ENCODE data around the gene C11orf98. TPM values are rescaled to one million over a fixed set of nuclear protein-coding genes. Genes with fewer than 3 reads are reported as not detected.

The C11orf98 gene
- total RNA-seq, 1 experiment from 2014 or later: 139 TPM

DNA sequence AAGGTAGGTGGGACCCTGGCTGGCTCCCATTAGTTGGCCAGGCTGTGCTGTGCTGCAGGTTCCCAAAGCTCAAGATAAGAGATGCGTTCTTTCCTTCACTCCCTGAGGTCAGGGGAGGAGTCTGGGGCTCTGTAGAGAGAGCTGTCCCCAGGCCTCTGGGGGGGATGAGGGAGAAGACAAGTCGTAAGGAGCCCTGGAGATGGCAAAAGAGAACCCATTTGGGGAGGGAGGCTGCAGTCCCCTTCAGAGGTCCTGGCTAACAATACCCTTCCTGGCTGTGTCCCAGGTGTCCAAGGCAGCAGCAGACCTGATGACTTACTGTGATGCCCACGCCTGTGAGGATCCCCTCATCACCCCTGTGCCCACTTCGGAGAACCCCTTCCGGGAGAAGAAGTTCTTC lies 43.4 kb upstream of the C11orf98 start:
- Histone ChIP-seq H3K79me1 (ENCODE audit: insufficient read depth, low read depth, low read length, poor library complexity, severe bottlenecking) (no peaks in the 10 kb centered on the region), H3K4me1 (ENCODE audit: insufficient read depth, low read length) (peaks cover 2% of the 10 kb centered on the region; the same call in 1 of the 2 replicates), H3K23me2 (ENCODE audit: insufficient read length, low read depth, low read length, poor library complexity, severe bottlenecking) (peaks cover 28% of the 10 kb centered on the region), H3K4me2 (ENCODE audit: insufficient read depth, insufficient read length, low read length) (peak overlapping the region; percentile 99), H2AFZ (ENCODE audit: low read length) (no peak overlapping the region), H3K27me3 (ENCODE audit: insufficient read depth, low read length) (no peaks in the 10 kb centered on the region), H2BK5ac (ENCODE audit: insufficient read length, low read length) (no peak overlapping the region), H3K18ac (ENCODE audit: insufficient read length, low read depth, low read length) (no peak overlapping the region), H3K23ac (ENCODE audit: insufficient read length, low read depth, low read length) (no peak overlapping the region), H2AK5ac (ENCODE audit: insufficient read length, low read length) (peak overlapping the region; percentile 26), H4K5ac (ENCODE audit: insufficient read length, low read depth, low read length) (no peak overlapping the region), H2BK20ac (ENCODE audit: low read depth, low read length, poor library complexity, severe bottlenecking) (no peak overlapping the region), H3K79me2 (ENCODE audit: insufficient read depth, low read length) (no peaks in the 10 kb centered on the region; the same call in 1 of the 2 replicates), H2BK15ac (ENCODE audit: low read depth, low read length) (no peak overlapping the region), H3K14ac (ENCODE audit: insufficient read depth, low read length) (no peak overlapping the region), H3K56ac (ENCODE audit: insufficient read length, low read depth, low read length) (no peak overlapping the region), H3K9ac (ENCODE audit: extremely low read depth, insufficient read length, low read length) (no peak overlapping the region), H2BK12ac (ENCODE audit: insufficient read length, low read depth, low read length) (no peak overlapping the region), H3K4ac (ENCODE audit: low read depth, low read length) (no peak overlapping the region), H3T11ph (ENCODE audit: low read length) (no peak overlapping the region), H4K8ac (replicated peaks; ENCODE audit: insufficient read length, low read depth, low read length) (no peak overlapping the region), H4K91ac (ENCODE audit: insufficient read length, low read depth, low read length) (no peak overlapping the region), H3K27ac (ENCODE audit: insufficient read length, low read depth, low read length) (peak overlapping the region; percentile 92), H4K20me1 (ENCODE audit: control insufficient read depth, insufficient read depth, insufficient read length) (no peaks in the 10 kb centered on the region), H2BK120ac (ENCODE audit: low read depth, low read length, poor library complexity, severe bottlenecking) (no peak overlapping the region), H3K9me3 (ENCODE audit: control insufficient read depth, low read depth, low read length) (no peaks in the 10 kb centered on the region)
- H3K27me3 Mint-ChIP-seq (ENCODE audit: low read depth): no peaks in the 10 kb centered on the region
- TF ChIP-seq, protein P1, sequence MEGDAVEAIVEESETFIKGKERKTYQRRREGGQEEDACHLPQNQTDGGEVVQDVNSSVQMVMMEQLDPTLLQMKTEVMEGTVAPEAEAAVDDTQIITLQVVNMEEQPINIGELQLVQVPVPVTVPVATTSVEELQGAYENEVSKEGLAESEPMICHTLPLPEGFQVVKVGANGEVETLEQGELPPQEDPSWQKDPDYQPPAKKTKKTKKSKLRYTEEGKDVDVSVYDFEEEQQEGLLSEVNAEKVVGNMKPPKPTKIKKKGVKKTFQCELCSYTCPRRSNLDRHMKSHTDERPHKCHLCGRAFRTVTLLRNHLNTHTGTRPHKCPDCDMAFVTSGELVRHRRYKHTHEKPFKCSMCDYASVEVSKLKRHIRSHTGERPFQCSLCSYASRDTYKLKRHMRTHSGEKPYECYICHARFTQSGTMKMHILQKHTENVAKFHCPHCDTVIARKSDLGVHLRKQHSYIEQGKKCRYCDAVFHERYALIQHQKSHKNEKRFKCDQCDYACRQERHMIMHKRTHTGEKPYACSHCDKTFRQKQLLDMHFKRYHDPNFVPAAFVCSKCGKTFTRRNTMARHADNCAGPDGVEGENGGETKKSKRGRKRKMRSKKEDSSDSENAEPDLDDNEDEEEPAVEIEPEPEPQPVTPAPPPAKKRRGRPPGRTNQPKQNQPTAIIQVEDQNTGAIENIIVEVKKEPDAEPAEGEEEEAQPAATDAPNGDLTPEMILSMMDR (conservative IDR thresholded peaks at IDR 0.05): no peak
- peaks cover 23 to 41% (median 29%) of the 10 kb centered on the region in 3 experiments for H3K36me3 Mint-ChIP-seq (ENCODE audit: insufficient read depth in 1 of 3, low read depth in 3 of 3)
- WGBS (ENCODE audit: extremely low coverage, insufficient read length, low lambda C conversion rate): no CpG with 5 or more reads among the region's 5 CpGs
- H3K9me3 Mint-ChIP-seq: no peaks in the 10 kb centered on the region; a peak in 1 of 5 replicates
- no peak for DNase-seq
- H3K4me1 Mint-ChIP-seq: peaks cover 41 to 45% of the 10 kb centered on the region in 2 experiments
- H3K4me3 Mint-ChIP-seq: peak overlapping the region; percentile 84 to 91
- H3K27ac Mint-ChIP-seq: peak overlapping the region in 2 of 3 experiments; percentile 96 to 100; a peak in 2 of 7 replicates
